Measurements from ENCODE around the gene ZNF280B.

DNA sequence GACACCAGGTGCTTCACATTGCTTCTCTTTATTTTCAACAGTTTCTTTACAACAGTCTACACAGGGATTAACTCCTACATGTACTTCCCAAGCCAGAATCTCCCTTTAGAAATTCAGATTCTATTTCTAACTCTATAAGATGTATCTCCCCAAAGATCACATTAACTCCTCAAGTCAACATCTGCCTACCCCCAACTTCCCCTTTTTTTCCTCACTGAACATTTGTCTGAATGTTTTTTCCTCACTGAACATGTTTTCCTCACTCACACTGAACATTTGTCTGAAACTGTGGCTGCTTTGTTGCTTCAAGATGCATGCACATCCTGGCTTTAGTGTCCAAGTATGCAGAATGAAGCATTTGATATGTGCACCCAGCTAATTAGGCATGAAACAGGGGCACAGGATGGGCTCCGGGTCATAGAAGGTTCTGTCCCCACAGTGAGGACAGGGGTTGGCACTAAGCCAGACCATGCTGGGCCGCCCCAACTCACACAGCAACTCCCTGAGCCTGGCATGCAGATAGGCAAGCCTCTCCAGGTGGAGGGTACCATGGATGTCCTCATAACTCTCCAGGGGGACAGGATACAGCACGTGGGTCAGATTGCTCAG, 39.3 kb upstream of the ZNF280B start:
- TF ChIP-seq CTCF (conservative IDR thresholded peaks at IDR 0.05) (no peak), EZH2 (IDR thresholded peaks at IDR 0.05; ENCODE audit: low read depth) (no peak)
